ENCODE results near the gene OR52D1. TPM values are rescaled to one million over a fixed set of nuclear protein-coding genes. Genes with fewer than 3 reads are reported as not detected.

The OR52D1 gene
- total and polyA plus RNA-seq, 7 experiments from 2014 or later, result not detected

GRCh38 chr11:5509803-5510202, 21.3 kb downstream of the OR52D1 start, which contains the start of gene UBQLN3:
UBQLN3 (minus strand) TSS chr11:5509957; CDS start chr11:5509558, 399 bp downstream.
- H3K36me3 ChIP-seq (ENCODE audit: control insufficient read depth in 2 of 3, insufficient read depth in 3 of 3, low read length in 3 of 3), result no peaks in the 10 kb centered on the region
- ATAC-seq (no peak), DNase-seq (no peak)
- H3K4me1 ChIP-seq (ENCODE audit: control insufficient read depth in 2 of 2, insufficient read depth in 2 of 2, low read length in 2 of 2), result no peaks in the 10 kb centered on the region
- no peak within 1 kb of the TSS for H3K4me3 Mint-ChIP-seq
- no peaks in the 10 kb centered on the region for H3K27me3 ChIP-seq (ENCODE audit: control insufficient read depth in 2 of 2, insufficient read depth in 2 of 2, low read length in 2 of 2)
- H3K27ac Mint-ChIP-seq, result no peak within 1 kb of the TSS
- H3K4me3 ChIP-seq (ENCODE audit: low read length), result no peak within 1 kb of the TSS
- CTCF ChIA-PET, result no interaction called here
- H3K36me3 Mint-ChIP-seq, result no peaks in the 10 kb centered on the region
- H3K4me1 Mint-ChIP-seq, result no peaks in the 10 kb centered on the region
- intact Hi-C loops (cut with micrococcal nuclease), result no loop called here
- H3K27me3 Mint-ChIP-seq, result peaks cover 2 to 16% (median 10%) of the 10 kb centered on the region in 5 donors
- H3K9me3 Mint-ChIP-seq, result no peaks in the 10 kb centered on the region
- no peak within 1 kb of the TSS for H3K27ac ChIP-seq (ENCODE audit: low read depth, low read length)
- H3K9me3 ChIP-seq (ENCODE audit: control insufficient read depth in 2 of 3, low read length in 3 of 3), result no peaks in the 10 kb centered on the region
- POLR2A ChIA-PET, result no interaction called here

DNA sequence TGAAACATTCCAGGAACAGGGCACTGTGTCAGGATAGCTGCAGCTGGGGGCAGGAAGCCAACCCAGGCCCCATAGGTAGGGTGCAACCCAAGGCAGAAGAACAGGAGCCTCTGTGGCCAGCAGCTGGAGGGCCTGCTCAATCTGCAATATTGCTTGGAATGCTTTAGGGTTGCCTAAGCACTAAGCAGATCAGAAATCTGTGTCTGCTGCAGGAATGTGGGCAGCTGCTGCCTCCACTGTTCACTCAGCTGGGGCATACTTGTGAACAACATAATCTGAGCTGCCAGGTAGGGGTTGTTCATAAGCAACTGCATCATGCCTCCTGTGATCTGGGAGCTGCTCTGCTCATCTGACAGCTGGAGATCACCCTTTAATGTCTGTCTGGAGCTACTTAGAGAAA, 26.4 kb downstream of the OR52D1 start:
- Mint-ChIP-seq H3K9me3 (no peaks in the 10 kb centered on the region), H3K4me1 (no peaks in the 10 kb centered on the region), H3K4me3 (no peak overlapping the region), H3K27ac (no peak overlapping the region), H3K27me3 (peaks cover 0 to 16% (median 0%) of the 10 kb centered on the region in 5 donors), H3K36me3 (no peaks in the 10 kb centered on the region)
- ATAC-seq (no peak), DNase-seq (no peak)
- no peak overlapping the region for H3K27ac ChIP-seq (ENCODE audit: low read depth, low read length)
- intact Hi-C loops (cut with micrococcal nuclease), result no loop called here
- no peaks in the 10 kb centered on the region for H3K36me3 ChIP-seq (ENCODE audit: control insufficient read depth in 2 of 3, insufficient read depth in 3 of 3, low read length in 3 of 3)
- H3K4me3 ChIP-seq (ENCODE audit: low read length), result no peak overlapping the region
- CTCF ChIA-PET, result no interaction called here
- H3K9me3 ChIP-seq (ENCODE audit: control insufficient read depth in 2 of 3, low read length in 3 of 3), result no peaks in the 10 kb centered on the region
- H3K27me3 ChIP-seq (ENCODE audit: control insufficient read depth in 2 of 2, insufficient read depth in 2 of 2, low read length in 2 of 2), result no peaks in the 10 kb centered on the region
- POLR2A ChIA-PET, result no interaction called here
- H3K4me1 ChIP-seq (ENCODE audit: control insufficient read depth in 2 of 2, insufficient read depth in 2 of 2, low read length in 2 of 2), result no peaks in the 10 kb centered on the region

GRCh38 chr11:5516599-5516998, 28.1 kb downstream of the OR52D1 start, which contains the start of gene UBQLNL:
UBQLNL (minus strand) TSS chr11:5516699; CDS start chr11:5516441, 258 bp downstream.
- no peaks in the 10 kb centered on the region for H3K9me3 Mint-ChIP-seq
- Histone ChIP-seq H3K9me3 (ENCODE audit: control insufficient read depth in 2 of 3, low read length in 3 of 3) (no peaks in the 10 kb centered on the region), H3K4me1 (ENCODE audit: control insufficient read depth in 2 of 2, insufficient read depth in 2 of 2, low read length in 2 of 2) (no peaks in the 10 kb centered on the region), H3K36me3 (ENCODE audit: control insufficient read depth in 2 of 3, insufficient read depth in 3 of 3, low read length in 3 of 3) (no peaks in the 10 kb centered on the region), H3K27ac (ENCODE audit: low read depth, low read length) (no peak within 1 kb of the TSS), H3K4me3 (ENCODE audit: low read length) (no peak within 1 kb of the TSS), H3K27me3 (ENCODE audit: control insufficient read depth in 2 of 2, insufficient read depth in 2 of 2, low read length in 2 of 2) (no peaks in the 10 kb centered on the region)
- H3K27me3 Mint-ChIP-seq, result peaks cover 0 to 6% (median 0%) of the 10 kb centered on the region in 5 donors
- POLR2A ChIA-PET, result no interaction called here
- intact Hi-C loops (cut with micrococcal nuclease), result no loop called here
- DNase-seq (no peak), ATAC-seq (no peak)
- no peak within 1 kb of the TSS for H3K4me3 Mint-ChIP-seq
- peaks cover 0 to 4% (median 0%) of the 10 kb centered on the region in 7 donors for H3K4me1 Mint-ChIP-seq
- H3K36me3 Mint-ChIP-seq, result no peaks in the 10 kb centered on the region
- CTCF ChIA-PET, result no interaction called here
- H3K27ac Mint-ChIP-seq, result no peak within 1 kb of the TSS

GRCh38 chr11:5521540-5521939, 33.1 kb downstream of the OR52D1 start:
- Mint-ChIP-seq H3K9me3 (no peaks in the 10 kb centered on the region), H3K36me3 (peaks cover 0 to 6% (median 0%) of the 10 kb centered on the region in 5 donors), H3K27ac (no peak overlapping the region), H3K27me3 (no peaks in the 10 kb centered on the region), H3K4me3 (no peak overlapping the region), H3K4me1 (peaks cover 0 to 5% (median 0%) of the 10 kb centered on the region in 7 donors)
- ATAC-seq (no peak), DNase-seq (no peak)
- Histone ChIP-seq H3K36me3 (ENCODE audit: control insufficient read depth in 2 of 3, insufficient read depth in 3 of 3, low read length in 3 of 3) (no peaks in the 10 kb centered on the region), H3K4me3 (ENCODE audit: low read length) (no peak overlapping the region), H3K9me3 (ENCODE audit: control insufficient read depth in 2 of 3, low read length in 3 of 3) (no peaks in the 10 kb centered on the region), H3K4me1 (ENCODE audit: control insufficient read depth in 2 of 2, insufficient read depth in 2 of 2, low read length in 2 of 2) (no peaks in the 10 kb centered on the region), H3K27ac (ENCODE audit: low read depth, low read length) (no peak overlapping the region), H3K27me3 (ENCODE audit: control insufficient read depth in 2 of 2, insufficient read depth in 2 of 2, low read length in 2 of 2) (no peaks in the 10 kb centered on the region)
- intact Hi-C loops (cut with micrococcal nuclease), result no loop called here
- ChIA-PET CTCF (no interaction called here), POLR2A (no interaction called here)

GRCh38 chr11:5522308-5522707, 33.8 kb downstream of the OR52D1 start:
- Mint-ChIP-seq H3K27ac (no peak overlapping the region), H3K36me3 (peaks cover 0 to 6% (median 0%) of the 10 kb centered on the region in 5 donors), H3K4me3 (no peak overlapping the region), H3K4me1 (peaks cover 0 to 5% (median 0%) of the 10 kb centered on the region in 7 donors), H3K27me3 (no peaks in the 10 kb centered on the region), H3K9me3 (no peaks in the 10 kb centered on the region)
- CTCF ChIA-PET, result no interaction called here
- Histone ChIP-seq H3K36me3 (ENCODE audit: control insufficient read depth in 2 of 3, insufficient read depth in 3 of 3, low read length in 3 of 3) (no peaks in the 10 kb centered on the region), H3K27ac (ENCODE audit: low read depth, low read length) (no peak overlapping the region), H3K9me3 (ENCODE audit: control insufficient read depth in 2 of 3, low read length in 3 of 3) (no peaks in the 10 kb centered on the region), H3K4me1 (ENCODE audit: control insufficient read depth in 2 of 2, insufficient read depth in 2 of 2, low read length in 2 of 2) (no peaks in the 10 kb centered on the region), H3K27me3 (ENCODE audit: control insufficient read depth in 2 of 2, insufficient read depth in 2 of 2, low read length in 2 of 2) (no peaks in the 10 kb centered on the region), H3K4me3 (ENCODE audit: low read length) (no peak overlapping the region)
- intact Hi-C loops (cut with micrococcal nuclease), result no loop called here
- POLR2A ChIA-PET, result no interaction called here
- DNase-seq (no peak), ATAC-seq (no peak)

DNA sequence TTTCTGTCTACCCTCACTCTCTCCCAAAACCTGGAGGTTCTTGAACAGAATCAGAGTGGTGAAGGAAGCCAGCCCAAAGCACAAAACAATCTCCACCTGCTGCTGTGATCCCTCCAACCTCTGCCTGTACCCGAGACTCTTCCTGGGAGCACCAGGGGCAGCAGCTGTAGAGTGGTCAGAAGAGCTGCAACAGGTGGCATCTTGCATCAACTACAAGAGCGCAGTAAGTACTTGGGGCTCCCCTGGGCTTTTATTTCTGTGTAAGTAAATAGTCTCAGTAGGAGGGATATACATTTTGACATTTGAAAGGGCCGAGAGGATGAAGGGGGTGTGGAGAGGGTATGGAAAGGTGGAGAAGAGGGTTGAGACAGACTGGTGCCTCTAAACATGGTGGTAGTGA, 36.3 kb downstream of the OR52D1 start:
- DNase-seq (no peak), ATAC-seq (no peak)
- H3K27ac ChIP-seq (ENCODE audit: low read depth, low read length), result no peak overlapping the region
- H3K36me3 ChIP-seq (ENCODE audit: control insufficient read depth in 2 of 3, insufficient read depth in 3 of 3, low read length in 3 of 3), result no peaks in the 10 kb centered on the region
- H3K4me3 ChIP-seq (ENCODE audit: low read length), result no peak overlapping the region
- ChIA-PET POLR2A (no interaction called here), CTCF (no interaction called here)
- Mint-ChIP-seq H3K4me3 (no peak overlapping the region), H3K27ac (no peak overlapping the region), H3K9me3 (no peaks in the 10 kb centered on the region), H3K36me3 (peaks cover 0 to 6% (median 0%) of the 10 kb centered on the region in 5 donors), H3K27me3 (no peaks in the 10 kb centered on the region), H3K4me1 (peaks cover 0 to 5% (median 0%) of the 10 kb centered on the region in 7 donors)
- H3K27me3 ChIP-seq (ENCODE audit: control insufficient read depth in 2 of 2, insufficient read depth in 2 of 2, low read length in 2 of 2), result no peaks in the 10 kb centered on the region
- H3K9me3 ChIP-seq (ENCODE audit: control insufficient read depth in 2 of 3, low read length in 3 of 3), result no peaks in the 10 kb centered on the region
- intact Hi-C loops (cut with micrococcal nuclease), result no loop called here
- H3K4me1 ChIP-seq (ENCODE audit: control insufficient read depth in 2 of 2, insufficient read depth in 2 of 2, low read length in 2 of 2), result no peaks in the 10 kb centered on the region

- Mint-ChIP-seq H3K4me1 (no peaks in the 10 kb centered on the region), H3K27me3 (no peaks in the 10 kb centered on the region), H3K4me3 (no peak overlapping the region), H3K9me3 (no peaks in the 10 kb centered on the region), H3K27ac (no peak overlapping the region), H3K36me3 (peaks cover 0 to 2% (median 0%) of the 10 kb centered on the region in 5 donors)
- POLR2A ChIA-PET, result no interaction called here
- no peak for ATAC-seq
- intact Hi-C loops (cut with micrococcal nuclease), result no loop called here
- no peaks in the 10 kb centered on the region for H3K36me3 ChIP-seq (ENCODE audit: control insufficient read depth in 2 of 3, insufficient read depth in 3 of 3, low read length in 3 of 3)
- no peaks in the 10 kb centered on the region for H3K27me3 ChIP-seq (ENCODE audit: control insufficient read depth in 2 of 2, insufficient read depth in 2 of 2, low read length in 2 of 2)
- no peaks in the 10 kb centered on the region for H3K9me3 ChIP-seq (ENCODE audit: control insufficient read depth in 2 of 3, low read length in 3 of 3)
- CTCF ChIA-PET, result interaction anchor here (0.6 kb wide), 1 partner anchor 58 kb away, joined by 3 read pairs; no protein-coding TSS in a partner anchor
- no peak overlapping the region for H3K27ac ChIP-seq (ENCODE audit: low read depth, low read length)
- no peak overlapping the region for H3K4me3 ChIP-seq (ENCODE audit: low read length)
- DNase-seq, result no peak
- no peaks in the 10 kb centered on the region for H3K4me1 ChIP-seq (ENCODE audit: control insufficient read depth in 2 of 2, insufficient read depth in 2 of 2, low read length in 2 of 2)
Measured at GRCh38 chr11:5527716-5528115, 39.2 kb downstream of the OR52D1 start.
